ENCODE results near the gene AKIRIN2.

Gene AKIRIN2

DNA sequence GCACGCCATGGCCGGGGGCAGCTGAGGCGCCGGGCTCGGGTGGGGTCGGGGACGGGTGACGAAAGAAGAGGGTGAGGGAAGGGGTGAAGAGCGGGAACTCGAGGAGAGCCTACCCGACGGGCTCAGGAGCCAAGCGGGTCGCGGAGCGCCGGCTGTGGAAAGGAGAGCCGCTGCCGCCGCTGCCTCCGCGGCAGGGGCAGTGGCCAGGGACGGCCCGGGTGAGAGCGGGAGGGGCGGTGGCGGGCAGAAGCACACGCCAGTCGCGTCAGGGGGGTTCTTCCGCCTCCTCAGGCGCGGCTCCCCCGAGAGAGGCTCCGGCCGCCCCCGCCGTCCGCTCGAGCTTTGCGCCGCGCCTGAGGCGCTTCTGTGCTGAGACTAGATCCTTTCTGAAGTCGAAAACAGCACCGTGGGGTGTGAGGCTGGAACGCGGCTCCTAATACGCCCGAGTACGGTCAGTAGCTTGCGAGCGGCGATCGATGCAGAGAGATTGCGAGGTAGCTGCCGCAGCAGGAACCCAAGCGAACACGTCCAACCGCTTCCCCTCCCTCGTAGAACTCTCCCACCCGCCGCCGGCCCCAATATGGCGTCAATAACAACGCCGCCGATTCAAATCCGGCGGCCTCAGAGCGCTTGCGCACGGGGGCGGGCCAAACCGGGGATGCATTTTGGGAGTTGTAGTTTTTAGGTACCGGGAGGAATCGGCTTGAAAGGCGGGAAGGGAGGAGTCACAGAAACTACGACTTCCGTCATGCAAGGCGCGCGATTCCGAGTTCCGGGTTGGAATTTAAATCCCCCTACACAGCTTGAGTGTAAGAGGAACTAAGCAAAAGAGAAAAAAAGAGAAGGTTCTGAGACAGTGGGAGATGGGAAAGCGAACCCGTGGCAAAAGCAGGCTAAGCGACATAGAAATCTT is at the start of gene AKIRIN2:
Gene AKIRIN2, minus strand, starts transcription at position 558 of the 913 bp plus-strand sequence. Its CDS starts 549 bp downstream, at position 9.
- peak within 1 kb of the TSS; percentile 98 for H3K27ac ChIP-seq
- H3K9me3 ChIP-seq, result no peaks in the 10 kb centered on the region
- peak within 1 kb of the TSS; percentile 81 to 100 for H3K4me3 ChIP-seq (ENCODE audit: low read depth in 1 of 2, low read length in 1 of 2)
- no peaks in the 10 kb centered on the region for H3K27me3 ChIP-seq
- peaks cover 32 to 43% of the 10 kb centered on the region in 2 experiments for H3K4me1 ChIP-seq (ENCODE audit: control insufficient read depth in 1 of 2, insufficient read depth in 1 of 2, low read depth in 1 of 2, low read length in 1 of 2)
- TF ChIP-seq, protein P1, sequence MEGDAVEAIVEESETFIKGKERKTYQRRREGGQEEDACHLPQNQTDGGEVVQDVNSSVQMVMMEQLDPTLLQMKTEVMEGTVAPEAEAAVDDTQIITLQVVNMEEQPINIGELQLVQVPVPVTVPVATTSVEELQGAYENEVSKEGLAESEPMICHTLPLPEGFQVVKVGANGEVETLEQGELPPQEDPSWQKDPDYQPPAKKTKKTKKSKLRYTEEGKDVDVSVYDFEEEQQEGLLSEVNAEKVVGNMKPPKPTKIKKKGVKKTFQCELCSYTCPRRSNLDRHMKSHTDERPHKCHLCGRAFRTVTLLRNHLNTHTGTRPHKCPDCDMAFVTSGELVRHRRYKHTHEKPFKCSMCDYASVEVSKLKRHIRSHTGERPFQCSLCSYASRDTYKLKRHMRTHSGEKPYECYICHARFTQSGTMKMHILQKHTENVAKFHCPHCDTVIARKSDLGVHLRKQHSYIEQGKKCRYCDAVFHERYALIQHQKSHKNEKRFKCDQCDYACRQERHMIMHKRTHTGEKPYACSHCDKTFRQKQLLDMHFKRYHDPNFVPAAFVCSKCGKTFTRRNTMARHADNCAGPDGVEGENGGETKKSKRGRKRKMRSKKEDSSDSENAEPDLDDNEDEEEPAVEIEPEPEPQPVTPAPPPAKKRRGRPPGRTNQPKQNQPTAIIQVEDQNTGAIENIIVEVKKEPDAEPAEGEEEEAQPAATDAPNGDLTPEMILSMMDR (IDR thresholded peaks at IDR 0.05), result no peak
- no peaks in the 10 kb centered on the region for H3K36me3 ChIP-seq

DNA sequence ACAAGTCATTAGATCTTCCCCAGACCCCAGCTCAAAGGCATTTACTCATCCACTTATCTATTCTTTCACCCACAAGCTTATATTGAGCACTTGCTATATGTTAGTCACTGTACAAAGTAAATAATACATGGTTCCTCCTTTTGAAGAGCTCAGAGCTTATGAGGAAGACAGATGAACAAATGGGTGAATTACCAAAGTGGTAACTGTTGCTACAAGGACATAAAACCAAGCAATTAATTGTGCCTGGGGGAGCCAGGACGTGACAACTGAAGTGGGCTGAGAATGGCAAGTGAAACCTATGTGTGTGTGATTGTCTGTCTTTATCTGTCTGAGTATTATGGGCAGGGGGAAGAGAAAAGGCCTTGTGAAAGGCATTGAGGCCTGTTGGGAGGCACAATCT is 45.6 kb upstream of the AKIRIN2 start:
- H3K36me3 ChIP-seq, result no peaks in the 10 kb centered on the region
- H3K4me3 ChIP-seq (ENCODE audit: low read depth in 1 of 2, low read length in 1 of 2), result no peak overlapping the region
- H3K27me3 ChIP-seq, result no peaks in the 10 kb centered on the region
- TF ChIP-seq, protein P1 (IDR thresholded peaks at IDR 0.05), result no peak
- no peaks in the 10 kb centered on the region for H3K9me3 ChIP-seq
- H3K27ac ChIP-seq, result peak overlapping the region; percentile 88
- peaks cover 18 to 21% of the 10 kb centered on the region in 2 experiments for H3K4me1 ChIP-seq (ENCODE audit: control insufficient read depth in 1 of 2, insufficient read depth in 1 of 2, low read depth in 1 of 2, low read length in 1 of 2)

DNA sequence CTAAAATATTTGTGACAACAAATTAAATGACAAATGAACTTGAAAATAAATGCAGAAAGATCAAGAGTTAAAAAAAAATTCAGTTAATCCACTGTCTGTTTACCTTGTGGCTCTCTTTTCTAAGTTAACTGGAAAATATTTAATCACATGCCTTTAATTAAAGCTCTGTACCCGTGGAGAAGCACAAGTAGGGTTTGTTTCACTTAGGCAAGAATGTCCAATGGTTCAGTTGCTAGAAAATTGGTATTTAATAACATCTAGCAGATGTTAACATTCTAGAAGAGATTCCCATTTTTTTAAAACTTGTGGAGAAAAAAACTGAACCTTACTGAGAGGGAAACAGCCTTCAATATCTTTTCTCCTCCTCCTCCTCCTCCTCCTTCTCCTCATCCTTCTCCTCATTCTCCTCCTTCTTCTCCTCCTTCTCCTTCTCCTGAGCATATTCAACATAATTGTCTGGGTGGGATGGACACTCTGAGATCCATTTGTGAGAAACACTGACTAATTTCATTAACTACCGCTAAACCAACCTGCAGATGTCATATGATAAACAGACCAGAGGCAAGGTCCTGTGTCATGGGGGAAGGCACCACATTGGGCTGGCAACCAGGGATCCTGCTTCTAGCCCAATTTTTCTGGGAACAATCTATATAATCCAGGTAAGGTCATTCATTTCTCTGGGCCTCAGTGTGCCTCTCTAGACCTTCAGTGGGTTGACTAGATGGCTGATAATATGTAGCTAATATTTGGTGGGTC is 44.1 kb upstream of the AKIRIN2 start:
- no peaks in the 10 kb centered on the region for H3K27me3 ChIP-seq
- H3K4me3 ChIP-seq (ENCODE audit: low read depth in 1 of 2, low read length in 1 of 2), result no peak overlapping the region
- H3K4me1 ChIP-seq (ENCODE audit: control insufficient read depth in 1 of 2, insufficient read depth in 1 of 2, low read depth in 1 of 2, low read length in 1 of 2), result peaks cover 28 to 33% of the 10 kb centered on the region in 2 experiments
- H3K36me3 ChIP-seq, result no peaks in the 10 kb centered on the region
- no peaks in the 10 kb centered on the region for H3K9me3 ChIP-seq
- H3K27ac ChIP-seq, result no peak overlapping the region
- TF ChIP-seq, protein P1 (IDR thresholded peaks at IDR 0.05), result no peak

DNA sequence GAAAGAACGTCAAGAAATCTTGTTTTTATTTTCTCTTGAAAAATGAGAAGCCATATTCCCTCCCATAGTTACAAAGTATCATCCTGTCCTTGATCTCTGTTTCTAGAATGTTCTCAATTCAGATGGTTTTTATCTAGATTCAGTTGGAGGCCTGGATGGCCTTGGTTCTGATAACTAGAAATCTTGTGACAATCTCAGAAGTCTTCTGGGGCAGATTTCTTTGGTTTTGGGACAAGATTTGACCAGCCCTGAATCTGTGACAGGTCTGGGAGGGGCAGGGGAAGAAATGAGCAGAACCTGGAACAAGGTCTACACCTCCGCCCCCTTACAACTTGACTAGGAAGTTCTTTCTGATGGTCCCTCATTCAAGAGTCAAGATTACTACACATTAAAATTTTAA is 41.4 kb upstream of the AKIRIN2 start:
- Histone ChIP-seq H3K9me3 (no peaks in the 10 kb centered on the region), H3K27me3 (no peaks in the 10 kb centered on the region), H3K4me3 (ENCODE audit: low read depth in 1 of 2, low read length in 1 of 2) (no peak overlapping the region), H3K27ac (peak overlapping the region; percentile 77), H3K4me1 (ENCODE audit: control insufficient read depth in 1 of 2, insufficient read depth in 1 of 2, low read depth in 1 of 2, low read length in 1 of 2) (peaks cover 27 to 32% of the 10 kb centered on the region in 2 experiments), H3K36me3 (no peaks in the 10 kb centered on the region)
- TF ChIP-seq, protein P1 (IDR thresholded peaks at IDR 0.05), result no peak

DNA sequence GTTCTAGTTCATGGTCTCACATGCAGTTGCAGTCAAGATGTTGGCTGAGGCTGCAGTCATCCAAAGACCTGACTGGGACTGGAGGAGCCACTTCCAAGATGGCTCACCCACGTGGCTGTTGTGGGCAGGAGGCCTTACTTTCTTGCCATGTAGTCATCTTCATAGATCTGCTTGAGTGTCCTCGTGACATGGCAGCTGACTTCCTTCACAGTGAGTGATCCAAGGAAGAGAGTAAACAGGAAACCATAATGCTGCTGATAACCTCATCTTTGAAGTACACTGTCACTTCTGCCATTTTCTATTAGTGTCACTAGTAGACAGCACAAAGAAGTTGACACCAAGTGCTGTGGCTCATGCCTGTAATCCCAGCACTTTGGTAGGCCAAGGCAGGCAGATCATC is 40.1 kb upstream of the AKIRIN2 start:
- H3K4me1 ChIP-seq (ENCODE audit: control insufficient read depth in 1 of 2, insufficient read depth in 1 of 2, low read depth in 1 of 2, low read length in 1 of 2), result peaks cover 13 to 18% of the 10 kb centered on the region in 2 experiments
- TF ChIP-seq, protein P1 (IDR thresholded peaks at IDR 0.05), result peak; percentile 12
- no peaks in the 10 kb centered on the region for H3K27me3 ChIP-seq
- no peak overlapping the region for H3K4me3 ChIP-seq (ENCODE audit: low read depth in 1 of 2, low read length in 1 of 2)
- H3K36me3 ChIP-seq, result no peaks in the 10 kb centered on the region
- no peaks in the 10 kb centered on the region for H3K9me3 ChIP-seq
- peak overlapping the region; percentile 77 for H3K27ac ChIP-seq

Data from neutrophil (primary cell).